Activated CD4-positive, alpha-beta T cell treated with anti-CD3 and anti-CD28 coated beads for 36 hours (primary cell): ENCODE measurements around the gene SIM2. TPM values are rescaled to one million over a fixed set of nuclear protein-coding genes. Genes with fewer than 3 reads are reported as not detected.

Source experiments
- ATAC-seq: fragments of 200-7000 bp; cut with Tn5 transposase; one replicate; pipeline ENCODE4 v1.10.0; 2021; ENCODE audit warnings: mild to moderate bottlenecking, moderate library complexity
- CTCF ChIA-PET: fragments of 350-600 bp; sonication (Branson Sonifier 250); formaldehyde crosslinking; loops from one replicate; lab custom pipeline; 2021; ENCODE audit warnings: antibody characterized with exemption; lab: Charles Lee
- POLR2A ChIA-PET: fragments of 350-600 bp; sonication (Branson Sonifier 250); formaldehyde crosslinking; loops from one replicate; lab custom pipeline; 2021; ENCODE audit warnings: antibody characterized with exemption, inconsistent platforms; lab: Charles Lee
- DNase-seq: peaks from one replicate; pipeline ENCODE4 v3.0.0-alpha.2; 2020
- H3K27ac Mint-ChIP-seq: one replicate; pipeline ENCODE4 v1.8.0; 2021; ENCODE audit warnings: mixed read lengths
- H3K27me3 Mint-ChIP-seq: one replicate; pipeline ENCODE4 v1.8.0; 2021; ENCODE audit warnings: mixed read lengths
- H3K36me3 Mint-ChIP-seq: one replicate; pipeline ENCODE4 v1.8.0; 2021; ENCODE audit warnings: low read depth, mixed read lengths
- H3K4me1 Mint-ChIP-seq: one replicate; pipeline ENCODE4 v1.8.0; 2021; ENCODE audit warnings: mixed read lengths
- H3K4me3 Mint-ChIP-seq: one replicate; pipeline ENCODE4 v1.8.0; 2021; ENCODE audit warnings: mild to moderate bottlenecking, moderate library complexity, mixed read lengths
- H3K9me3 Mint-ChIP-seq: one replicate; pipeline ENCODE4 v1.8.0; 2021; ENCODE audit warnings: low read depth, mixed read lengths
- intact Hi-C, 2 experiments: fragments of 100-400 bp; cut with DNase I in 1 of 2; cut with micrococcal nuclease in 1 of 2; formaldehyde crosslinking; loops; one replicate each; pipeline versions ENCODE4 v1.14.2 to v1.15.1; 2022 to 2024; cut with DNase I, micrococcal nuclease
- total RNA-seq, 2 experiments: library from RNA; stranded (reverse); gene quantifications; one replicate each; pipeline ENCODE4 v1.2.3, GENCODE V29; 2021

The SIM2 gene
- total RNA-seq, 2 experiments from 2014 or later, result 2.0 to 2.4 TPM

GRCh38 chr21:36709030-36709867 is 10.3 kb downstream of the SIM2 start:
- ATAC-seq (no peak), DNase-seq (no peak)
- H3K4me1 Mint-ChIP-seq, result peaks cover 39% of the 10 kb centered on the region
- ChIA-PET POLR2A (interaction anchor here (0.8 kb wide), 1 partner anchor 38 kb away, joined by 4 read pairs; no protein-coding TSS in a partner anchor), CTCF (interaction anchor here (0.7 to 1.3 kb wide), 3 partner anchors 19 to 69 kb away, joined by 3 read pairs; no protein-coding TSS in a partner anchor)
- no peaks in the 10 kb centered on the region for H3K9me3 Mint-ChIP-seq
- H3K27me3 Mint-ChIP-seq, result peaks cover 70% of the 10 kb centered on the region
- no peaks in the 10 kb centered on the region for H3K36me3 Mint-ChIP-seq
- H3K4me3 Mint-ChIP-seq, result no peak overlapping the region
- intact Hi-C loops, result loop anchor here in 1 of 2 experiments (2.0 to 10.0 kb wide), 2 partner anchors 14 to 216 kb away; no protein-coding TSS in a partner anchor
- no peak overlapping the region for H3K27ac Mint-ChIP-seq

GRCh38 chr21:36709868-36710728 is 11.2 kb downstream of the SIM2 start:
- no peaks in the 10 kb centered on the region for H3K36me3 Mint-ChIP-seq
- H3K4me3 Mint-ChIP-seq, result no peak overlapping the region
- ChIA-PET CTCF (interaction anchor here (0.7 to 1.3 kb wide), 5 partner anchors 18 to 298 kb away, joined by 3 to 5 read pairs (median 3); no protein-coding TSS in a partner anchor), POLR2A (no interaction called here)
- peaks cover 74% of the 10 kb centered on the region for H3K27me3 Mint-ChIP-seq
- H3K9me3 Mint-ChIP-seq, result no peaks in the 10 kb centered on the region
- ATAC-seq (no peak), DNase-seq (no peak)
- no peak overlapping the region for H3K27ac Mint-ChIP-seq
- peaks cover 36% of the 10 kb centered on the region for H3K4me1 Mint-ChIP-seq
- intact Hi-C loops, result loop anchor here (2.0 to 10.0 kb wide), 3 partner anchors 15 to 215 kb away; no protein-coding TSS in a partner anchor

- peaks cover 68% of the 10 kb centered on the region for H3K27me3 Mint-ChIP-seq
- peak; percentile 23 for DNase-seq
- ATAC-seq, result no peak
- no peak overlapping the region for H3K4me3 Mint-ChIP-seq
- intact Hi-C loops, result loop anchor here in 1 of 2 experiments (2.0 kb wide), 1 partner anchor 36 kb away; no protein-coding TSS in a partner anchor
- CTCF ChIA-PET, result interaction anchor here (0.7 to 1.3 kb wide), 4 partner anchors 40 to 297 kb away, joined by 3 to 5 read pairs (median 3); no protein-coding TSS in a partner anchor
- POLR2A ChIA-PET, result no interaction called here
- no peaks in the 10 kb centered on the region for H3K36me3 Mint-ChIP-seq
- no peaks in the 10 kb centered on the region for H3K9me3 Mint-ChIP-seq
- H3K27ac Mint-ChIP-seq, result no peak overlapping the region
- peaks cover 30% of the 10 kb centered on the region for H3K4me1 Mint-ChIP-seq
These were observed 11.8 kb downstream of the SIM2 start for GRCh38 chr21:36710729-36711048.

GRCh38 chr21:36713746-36714145 is 14.8 kb downstream of the SIM2 start:
- Mint-ChIP-seq H3K4me3 (no peak overlapping the region), H3K36me3 (no peaks in the 10 kb centered on the region), H3K4me1 (peaks cover 6% of the 10 kb centered on the region), H3K27ac (no peak overlapping the region), H3K9me3 (no peaks in the 10 kb centered on the region), H3K27me3 (peaks cover 55% of the 10 kb centered on the region)
- intact Hi-C loops, result no loop called here
- DNase-seq, result no peak
- no peak for ATAC-seq
- POLR2A ChIA-PET, result no interaction called here
- CTCF ChIA-PET, result no interaction called here

- ATAC-seq (no peak), DNase-seq (no peak)
- CTCF ChIA-PET, result interaction anchor here (0.5 kb wide), 1 partner anchor 29 kb away, joined by 3 read pairs; no protein-coding TSS in a partner anchor
- H3K4me1 Mint-ChIP-seq, result no peaks in the 10 kb centered on the region
- intact Hi-C loops, result no loop called here
- H3K27me3 Mint-ChIP-seq, result peaks cover 45% of the 10 kb centered on the region
- POLR2A ChIA-PET, result no interaction called here
- no peaks in the 10 kb centered on the region for H3K9me3 Mint-ChIP-seq
- no peaks in the 10 kb centered on the region for H3K36me3 Mint-ChIP-seq
- H3K27ac Mint-ChIP-seq, result no peak overlapping the region
- no peak overlapping the region for H3K4me3 Mint-ChIP-seq
These were observed 17.5 kb downstream of the SIM2 start for GRCh38 chr21:36716387-36716786.

GRCh38 chr21:36716836-36717235 is 17.9 kb downstream of the SIM2 start:
- DNase-seq (no peak), ATAC-seq (no peak)
- Mint-ChIP-seq H3K36me3 (no peaks in the 10 kb centered on the region), H3K9me3 (no peaks in the 10 kb centered on the region), H3K27me3 (peaks cover 44% of the 10 kb centered on the region), H3K4me3 (no peak overlapping the region), H3K27ac (no peak overlapping the region), H3K4me1 (no peaks in the 10 kb centered on the region)
- CTCF ChIA-PET, result interaction anchor here (0.5 kb wide), 1 partner anchor 29 kb away, joined by 3 read pairs; no protein-coding TSS in a partner anchor
- POLR2A ChIA-PET, result no interaction called here
- intact Hi-C loops, result no loop called here

- no peak overlapping the region for H3K27ac Mint-ChIP-seq
- intact Hi-C loops, result no loop called here
- no peaks in the 10 kb centered on the region for H3K4me1 Mint-ChIP-seq
- DNase-seq (no peak), ATAC-seq (no peak)
- H3K9me3 Mint-ChIP-seq, result no peaks in the 10 kb centered on the region
- CTCF ChIA-PET, result no interaction called here
- H3K27me3 Mint-ChIP-seq, result peaks cover 41% of the 10 kb centered on the region
- H3K36me3 Mint-ChIP-seq, result no peaks in the 10 kb centered on the region
- POLR2A ChIA-PET, result interaction anchor here (0.6 kb wide), 1 partner anchor 351 kb away, joined by 3 read pairs; no protein-coding TSS in a partner anchor
- H3K4me3 Mint-ChIP-seq, result no peak overlapping the region
These were observed 19.1 kb downstream of the SIM2 start for GRCh38 chr21:36717976-36718375.

GRCh38 chr21:36718951-36719501 is 20.1 kb downstream of the SIM2 start:
- Mint-ChIP-seq H3K27me3 (peaks cover 35% of the 10 kb centered on the region), H3K4me1 (no peaks in the 10 kb centered on the region), H3K9me3 (no peaks in the 10 kb centered on the region), H3K36me3 (no peaks in the 10 kb centered on the region), H3K4me3 (no peak overlapping the region), H3K27ac (no peak overlapping the region)
- ATAC-seq (no peak), DNase-seq (no peak)
- POLR2A ChIA-PET, result no interaction called here
- intact Hi-C loops, result no loop called here
- CTCF ChIA-PET, result interaction anchor here (0.7 kb wide), 1 partner anchor 40 kb away, joined by 5 read pairs; no protein-coding TSS in a partner anchor

- H3K36me3 Mint-ChIP-seq, result no peaks in the 10 kb centered on the region
- no peaks in the 10 kb centered on the region for H3K4me1 Mint-ChIP-seq
- H3K4me3 Mint-ChIP-seq, result no peak overlapping the region
- ChIA-PET CTCF (interaction anchor here (0.7 kb wide), 1 partner anchor 39 kb away, joined by 5 read pairs; no protein-coding TSS in a partner anchor), POLR2A (no interaction called here)
- ATAC-seq, result no peak
- DNase-seq, result no peak
- no peak overlapping the region for H3K27ac Mint-ChIP-seq
- H3K27me3 Mint-ChIP-seq, result peaks cover 30% of the 10 kb centered on the region
- intact Hi-C loops, result no loop called here
- H3K9me3 Mint-ChIP-seq, result no peaks in the 10 kb centered on the region
These were observed 20.7 kb downstream of the SIM2 start for GRCh38 chr21:36719614-36720013.

GRCh38 chr21:36721817-36722216 is 22.9 kb downstream of the SIM2 start:
- no peak for ATAC-seq
- DNase-seq, result no peak
- Mint-ChIP-seq H3K27me3 (peaks cover 19% of the 10 kb centered on the region), H3K36me3 (no peaks in the 10 kb centered on the region), H3K4me1 (no peaks in the 10 kb centered on the region), H3K4me3 (no peak overlapping the region), H3K27ac (no peak overlapping the region), H3K9me3 (no peaks in the 10 kb centered on the region)
- CTCF ChIA-PET, result interaction anchor here (0.7 kb wide), 1 partner anchor 14 kb away, joined by 5 read pairs; no protein-coding TSS in a partner anchor
- POLR2A ChIA-PET, result no interaction called here
- intact Hi-C loops, result no loop called here
